GM12873 (cell line): ENCODE data around the gene WNT7A.

ENCODE experiments used
- CTCF ChIP-seq: IDR thresholded peaks from 2 replicates; pipeline ENCODE4 v1.5.1; 2012; ENCODE audit warnings: low read depth, mild to moderate bottlenecking, moderate library complexity, low read length, control low read depth; ENCODE audit not compliant: insufficient read depth; ENCODE audit errors: missing control alignments

WNT7A gene

GRCh38 chr3:13874891-13875290, 5.0 kb downstream of the WNT7A start:
- no peak for TF ChIP-seq CTCF

GRCh38 chr3:13873818-13874217, 6.1 kb downstream of the WNT7A start:
- no peak for TF ChIP-seq CTCF

GRCh38 chr3:13872451-13872850, 7.4 kb downstream of the WNT7A start:
- TF ChIP-seq CTCF: no peak

GRCh38 chr3:13871791-13872190, 8.1 kb downstream of the WNT7A start:
- TF ChIP-seq CTCF: no peak

- no peak for TF ChIP-seq CTCF
Measured at GRCh38 chr3:13870902-13871301, 9.0 kb downstream of the WNT7A start.

- TF ChIP-seq CTCF: no peak
Measured at GRCh38 chr3:13869761-13870343, 10.0 kb downstream of the WNT7A start.

- no peak for TF ChIP-seq CTCF
Measured at GRCh38 chr3:13868844-13869724, 10.8 kb downstream of the WNT7A start.
